Central memory CD8-positive, alpha-beta T cell (primary cell): ENCODE data around the gene SMTNL2.

ENCODE experiments used
- ATAC-seq: fragments of 150-1000 bp; cut with Tn5 transposase; replicated peaks from 2 replicates; pipeline ENCODE4 v1.10.0; 2022; ENCODE audit warnings: mild to moderate bottlenecking, moderate FRiP score, moderate number of reproducible peaks; ENCODE audit not compliant: poor library complexity, severe bottlenecking; ENCODE audit errors: extremely low read depth
- DNase-seq, 2 donors: peaks; one replicate each; pipeline ENCODE4 v3.0.0; 2021; ENCODE audit warnings: low spot score in 2 of 2
- H3K27ac Mint-ChIP-seq: one replicate; pipeline ENCODE4 v1.8.0; 2022; ENCODE audit warnings: low read depth, mild to moderate bottlenecking, moderate library complexity, mixed read lengths
- H3K27me3 Mint-ChIP-seq: one replicate; pipeline ENCODE4 v1.8.0; 2022; ENCODE audit warnings: mixed read lengths
- H3K36me3 Mint-ChIP-seq: one replicate; pipeline ENCODE4 v1.8.0; 2022; ENCODE audit warnings: mild to moderate bottlenecking, moderate library complexity, mixed read lengths; ENCODE audit not compliant: insufficient read depth
- H3K4me1 Mint-ChIP-seq: one replicate; pipeline ENCODE4 v1.8.0; 2022; ENCODE audit warnings: mixed read lengths
- H3K4me3 Mint-ChIP-seq: one replicate; pipeline ENCODE4 v1.8.0; 2022; ENCODE audit warnings: mild to moderate bottlenecking, moderate library complexity, mixed read lengths
- H3K9me3 Mint-ChIP-seq: one replicate; pipeline ENCODE4 v1.8.0; 2022; ENCODE audit warnings: mixed read lengths

The SMTNL2 gene

DNA sequence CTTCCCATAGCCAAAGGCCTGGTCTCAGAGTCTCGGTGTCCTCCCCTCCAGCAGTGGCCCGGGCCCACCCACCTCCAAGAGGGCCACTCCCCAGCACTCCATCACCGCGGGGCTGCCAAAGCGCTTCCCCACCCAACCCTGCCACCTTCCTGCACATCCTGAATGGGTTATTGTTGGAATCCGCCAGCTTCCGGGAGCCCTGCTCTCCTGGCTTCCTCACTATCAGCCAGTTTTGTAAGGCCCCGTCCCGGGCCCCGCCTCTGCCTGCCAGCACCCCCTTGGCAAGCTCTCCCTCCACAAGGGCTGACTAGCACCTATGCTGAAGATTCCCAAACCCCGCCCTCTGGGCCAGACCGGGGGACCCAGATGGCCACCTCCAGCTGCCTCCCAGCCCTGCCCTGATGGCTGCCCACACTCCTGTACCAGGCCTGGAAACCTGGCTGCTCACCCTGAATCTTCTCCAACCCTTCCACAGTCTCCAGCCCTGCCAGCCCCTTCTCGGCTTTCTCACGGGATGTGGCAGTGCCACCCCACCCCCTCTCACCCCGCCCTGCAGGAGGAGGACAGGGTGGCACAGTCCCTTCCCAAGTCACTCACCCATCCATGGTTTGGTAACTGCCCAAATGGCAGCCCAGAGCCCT lies 43.5 kb upstream of the SMTNL2 start:
- Mint-ChIP-seq H3K9me3 (no peaks in the 10 kb centered on the region), H3K36me3 (peaks cover 13% of the 10 kb centered on the region), H3K4me3 (no peak overlapping the region), H3K27ac (no peak overlapping the region), H3K4me1 (no peaks in the 10 kb centered on the region), H3K27me3 (no peaks in the 10 kb centered on the region)
- DNase-seq (no peak), ATAC-seq (no peak)

DNA sequence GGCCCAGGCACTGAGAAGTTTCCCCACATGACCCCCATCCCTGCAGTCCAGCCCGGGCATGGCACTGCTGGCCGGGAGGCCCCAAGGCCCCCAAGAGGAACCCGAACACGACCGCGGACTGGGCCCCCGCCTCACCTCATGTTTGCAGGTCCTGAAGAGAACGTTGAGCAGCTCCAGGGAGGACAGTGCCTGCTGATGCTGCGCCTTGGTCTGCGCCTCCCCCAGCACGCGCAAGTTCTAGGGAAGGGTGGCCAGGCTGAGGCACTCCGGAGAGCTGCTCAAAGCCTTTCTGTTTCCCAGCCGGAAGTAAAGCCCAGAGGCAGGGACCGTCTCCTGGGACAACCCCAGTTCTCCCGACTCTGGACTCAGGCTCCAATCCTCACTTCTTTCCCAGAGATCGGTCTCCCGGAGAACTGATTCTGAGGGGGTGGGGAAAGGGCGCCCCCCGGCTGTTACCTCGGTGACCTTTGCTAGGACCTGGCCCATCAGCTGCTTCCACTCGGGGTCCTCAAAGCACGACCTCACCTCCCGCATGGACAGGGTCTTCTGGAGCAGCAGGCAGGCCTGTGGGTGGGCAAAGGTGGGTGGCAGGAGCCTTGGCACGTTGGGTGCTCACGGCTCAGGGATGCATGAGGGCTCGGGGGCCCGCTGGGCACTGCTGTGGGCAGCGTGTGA lies 42.9 kb upstream of the SMTNL2 start:
- Mint-ChIP-seq H3K4me1 (no peaks in the 10 kb centered on the region), H3K4me3 (no peak overlapping the region), H3K9me3 (no peaks in the 10 kb centered on the region), H3K36me3 (peaks cover 16% of the 10 kb centered on the region), H3K27ac (no peak overlapping the region), H3K27me3 (no peaks in the 10 kb centered on the region)
- DNase-seq (no peak), ATAC-seq (no peak)

DNA sequence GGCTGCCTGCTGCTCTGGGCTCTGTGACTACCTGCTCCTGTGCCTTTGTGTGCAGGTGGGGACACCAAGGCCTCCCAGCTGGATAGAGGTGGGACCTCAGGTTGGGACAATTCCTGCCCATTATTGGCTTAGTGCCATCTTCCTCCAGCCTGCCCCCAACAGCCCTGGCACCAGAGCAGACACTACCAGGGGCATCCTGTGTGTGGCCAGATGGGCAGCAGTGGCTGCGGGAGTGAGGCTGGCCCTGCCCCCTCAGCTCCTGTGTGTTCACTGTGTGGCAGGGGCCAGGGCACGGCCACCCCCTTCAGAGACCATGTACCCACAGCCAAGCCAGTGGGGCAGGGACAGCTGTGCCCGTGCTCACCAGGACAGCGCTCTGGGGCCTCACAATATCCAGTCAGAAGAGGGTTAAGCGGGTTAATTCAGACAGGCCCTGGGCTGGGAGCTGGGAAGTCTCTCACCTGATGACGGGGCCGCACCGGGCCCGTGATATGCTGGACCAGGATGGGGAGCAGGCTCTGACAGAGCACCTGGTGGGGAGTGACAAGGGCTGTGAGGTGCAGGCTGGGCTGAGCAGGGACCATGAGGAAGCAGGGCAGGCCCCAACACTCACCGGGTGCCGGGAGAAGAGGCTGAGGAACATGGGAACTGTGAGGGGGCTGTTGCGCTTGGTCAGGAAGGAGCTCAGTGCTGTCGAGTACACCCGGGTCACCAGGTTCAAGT lies 42.2 kb upstream of the SMTNL2 start:
- Mint-ChIP-seq H3K4me3 (no peak overlapping the region), H3K27ac (no peak overlapping the region), H3K9me3 (no peaks in the 10 kb centered on the region), H3K27me3 (no peaks in the 10 kb centered on the region), H3K36me3 (peaks cover 16% of the 10 kb centered on the region), H3K4me1 (no peaks in the 10 kb centered on the region)
- DNase-seq (no peak), ATAC-seq (no peak)

DNA sequence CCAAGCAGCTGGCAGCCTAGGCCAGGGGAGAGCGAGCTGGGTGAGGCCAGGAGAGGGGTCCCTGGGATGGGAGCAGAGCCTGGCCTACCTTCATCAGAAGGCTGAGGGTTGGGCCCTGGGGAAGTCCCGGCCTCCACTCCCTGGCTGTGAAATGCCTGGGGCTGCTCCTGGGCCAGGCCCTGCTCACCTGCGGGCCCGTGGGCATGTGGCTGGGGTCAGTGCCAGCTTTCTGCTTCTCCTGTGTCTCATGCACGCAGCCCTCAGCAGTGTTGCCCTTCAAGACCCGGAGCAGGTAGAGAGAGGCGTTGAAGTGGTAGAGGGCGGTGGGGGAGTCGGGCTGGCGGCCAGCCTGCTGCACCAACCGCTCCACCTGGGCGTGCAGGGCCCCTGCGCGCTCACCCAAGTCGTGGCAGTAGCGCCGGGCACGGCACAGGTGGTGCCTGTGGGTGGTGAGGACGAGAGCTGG lies 41.6 kb upstream of the SMTNL2 start:
- no peak for ATAC-seq
- Mint-ChIP-seq H3K27me3 (no peaks in the 10 kb centered on the region), H3K36me3 (peaks cover 18% of the 10 kb centered on the region), H3K9me3 (no peaks in the 10 kb centered on the region), H3K4me3 (no peak overlapping the region), H3K27ac (no peak overlapping the region), H3K4me1 (no peaks in the 10 kb centered on the region)
- no peak for DNase-seq

DNA sequence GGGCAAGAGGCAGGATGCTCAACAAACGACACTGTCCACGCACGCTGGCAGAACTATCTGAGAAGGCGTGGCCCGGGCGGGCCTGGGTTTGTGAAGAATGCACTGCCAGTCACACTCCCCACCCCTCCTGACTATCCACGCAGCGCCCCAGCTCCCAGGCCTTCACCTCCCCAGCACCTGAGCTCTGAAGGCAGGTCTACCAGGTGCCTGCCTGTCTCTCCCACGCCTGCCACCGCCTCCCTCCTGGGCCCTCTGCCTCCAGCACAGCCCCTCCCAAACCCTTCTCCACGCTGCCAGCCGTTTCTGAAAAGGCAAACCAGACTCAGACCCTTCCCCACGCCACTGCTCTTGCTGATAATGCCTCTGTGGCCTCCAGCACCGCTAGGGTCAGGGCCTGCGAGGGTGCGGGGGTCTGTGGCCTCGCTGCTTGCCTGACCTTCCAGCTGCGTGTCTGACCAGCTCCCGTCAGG lies 40.7 kb upstream of the SMTNL2 start:
- H3K27ac Mint-ChIP-seq = no peak overlapping the region
- no peaks in the 10 kb centered on the region for H3K27me3 Mint-ChIP-seq
- no peaks in the 10 kb centered on the region for H3K4me1 Mint-ChIP-seq

DNA sequence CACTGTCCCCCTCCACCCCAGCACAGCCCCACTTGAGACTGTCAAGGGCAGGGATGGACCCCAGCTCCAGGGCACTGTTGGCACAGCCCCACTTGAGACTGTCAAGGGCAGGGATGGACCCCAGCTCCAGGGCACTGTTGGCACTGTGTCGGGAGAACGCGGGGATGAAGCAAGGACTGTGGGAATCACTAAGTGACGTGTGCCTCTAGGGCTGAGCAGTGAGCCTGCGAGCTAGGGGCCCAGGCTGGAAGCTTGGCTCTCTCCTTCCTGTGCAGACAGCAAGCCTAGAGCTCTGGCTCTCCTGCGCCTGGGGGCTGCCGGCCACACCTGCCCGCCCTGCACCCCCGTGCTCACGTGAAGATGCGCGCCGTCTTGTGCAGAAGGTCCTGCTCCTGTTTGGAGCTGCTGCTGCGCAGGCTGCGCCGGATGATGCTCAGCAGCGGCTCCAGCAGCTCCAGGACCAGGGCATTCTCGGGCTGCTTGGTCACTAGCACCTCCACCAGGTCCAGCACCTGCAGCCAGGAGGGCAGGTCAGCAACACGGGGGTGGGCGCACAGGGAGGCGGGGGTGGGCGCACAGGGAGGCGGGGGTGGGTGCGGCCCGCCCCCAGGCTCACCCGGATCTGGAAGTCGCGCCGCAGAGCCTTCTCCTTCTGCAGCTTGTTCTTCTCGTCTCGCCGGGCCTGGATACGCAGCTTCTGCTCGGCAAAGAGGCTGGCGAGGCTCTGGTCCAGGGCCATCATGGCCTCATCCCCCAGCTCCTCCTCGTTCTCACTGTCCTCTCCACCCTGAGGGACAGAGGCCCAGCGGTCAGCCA lies 40.0 kb upstream of the SMTNL2 start:
- Mint-ChIP-seq H3K27me3 (no peaks in the 10 kb centered on the region), H3K4me3 (no peak overlapping the region), H3K27ac (no peak overlapping the region), H3K36me3 (peaks cover 19% of the 10 kb centered on the region), H3K4me1 (no peaks in the 10 kb centered on the region), H3K9me3 (no peaks in the 10 kb centered on the region)
- ATAC-seq = no peak
- no peak for DNase-seq

More for the DNA sequence above, 40.7 kb upstream of the SMTNL2 start:
- H3K9me3 Mint-ChIP-seq = no peaks in the 10 kb centered on the region
- ATAC-seq = no peak
- DNase-seq = no peak
- H3K4me3 Mint-ChIP-seq = no peak overlapping the region
- H3K36me3 Mint-ChIP-seq = peaks cover 21% of the 10 kb centered on the region

DNA sequence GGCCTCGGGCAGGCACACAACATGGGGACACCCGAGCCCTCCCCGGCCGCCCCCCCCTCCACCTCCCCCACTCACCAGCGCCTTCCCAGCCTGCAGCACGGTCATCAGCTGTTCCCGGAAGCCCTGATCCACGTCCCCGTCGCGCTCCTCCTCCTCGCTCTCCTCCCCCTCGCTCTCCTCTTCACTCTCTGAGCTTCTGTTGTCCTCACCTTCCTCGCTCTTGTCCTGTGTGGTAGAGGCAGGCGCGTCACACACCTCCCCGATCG lies 39.4 kb upstream of the SMTNL2 start:
- ATAC-seq = no peak
- Mint-ChIP-seq H3K9me3 (no peaks in the 10 kb centered on the region), H3K27me3 (no peaks in the 10 kb centered on the region), H3K4me1 (no peaks in the 10 kb centered on the region), H3K27ac (no peak overlapping the region), H3K36me3 (peaks cover 23% of the 10 kb centered on the region), H3K4me3 (no peak overlapping the region)
- no peak for DNase-seq

DNA sequence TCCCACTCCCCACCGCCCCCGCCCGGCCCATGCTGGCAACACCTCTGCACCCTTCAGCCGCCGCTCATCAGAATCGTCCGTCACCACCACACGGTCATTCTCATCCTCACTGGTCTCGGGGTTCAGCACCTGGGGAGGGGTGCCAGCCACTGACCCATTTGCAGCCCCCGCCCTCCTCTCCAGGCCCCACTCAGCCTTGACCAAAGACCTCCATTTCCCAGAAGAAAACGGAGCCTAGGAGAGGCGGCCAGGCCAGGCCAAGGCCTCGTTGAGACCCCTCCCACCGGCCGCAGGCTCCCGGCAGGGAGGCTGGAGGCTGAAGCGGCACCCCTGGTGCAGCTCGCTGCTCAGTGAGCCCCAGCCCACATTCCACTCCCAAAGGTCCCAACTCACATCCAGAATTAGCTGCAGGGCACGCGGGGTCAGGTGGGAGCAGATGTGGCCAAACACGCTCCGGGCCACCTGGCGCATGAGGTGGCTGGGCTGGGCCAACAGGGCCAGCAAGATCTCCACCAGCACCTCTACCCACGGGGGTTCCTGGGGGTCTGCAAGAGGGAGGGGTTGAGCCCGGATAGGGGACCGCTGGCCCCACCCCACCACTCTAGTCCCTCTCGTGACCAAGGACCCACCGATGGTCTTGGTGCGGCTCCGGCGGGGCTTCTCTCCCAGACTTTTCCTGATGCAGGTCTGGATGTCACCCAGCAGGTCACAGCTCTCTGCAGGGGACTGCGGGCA lies 38.9 kb upstream of the SMTNL2 start:
- Mint-ChIP-seq H3K9me3 (no peaks in the 10 kb centered on the region), H3K36me3 (peaks cover 27% of the 10 kb centered on the region), H3K27ac (no peak overlapping the region), H3K4me3 (no peak overlapping the region), H3K4me1 (no peaks in the 10 kb centered on the region), H3K27me3 (no peaks in the 10 kb centered on the region)
- ATAC-seq = no peak
- no peak for DNase-seq

DNA sequence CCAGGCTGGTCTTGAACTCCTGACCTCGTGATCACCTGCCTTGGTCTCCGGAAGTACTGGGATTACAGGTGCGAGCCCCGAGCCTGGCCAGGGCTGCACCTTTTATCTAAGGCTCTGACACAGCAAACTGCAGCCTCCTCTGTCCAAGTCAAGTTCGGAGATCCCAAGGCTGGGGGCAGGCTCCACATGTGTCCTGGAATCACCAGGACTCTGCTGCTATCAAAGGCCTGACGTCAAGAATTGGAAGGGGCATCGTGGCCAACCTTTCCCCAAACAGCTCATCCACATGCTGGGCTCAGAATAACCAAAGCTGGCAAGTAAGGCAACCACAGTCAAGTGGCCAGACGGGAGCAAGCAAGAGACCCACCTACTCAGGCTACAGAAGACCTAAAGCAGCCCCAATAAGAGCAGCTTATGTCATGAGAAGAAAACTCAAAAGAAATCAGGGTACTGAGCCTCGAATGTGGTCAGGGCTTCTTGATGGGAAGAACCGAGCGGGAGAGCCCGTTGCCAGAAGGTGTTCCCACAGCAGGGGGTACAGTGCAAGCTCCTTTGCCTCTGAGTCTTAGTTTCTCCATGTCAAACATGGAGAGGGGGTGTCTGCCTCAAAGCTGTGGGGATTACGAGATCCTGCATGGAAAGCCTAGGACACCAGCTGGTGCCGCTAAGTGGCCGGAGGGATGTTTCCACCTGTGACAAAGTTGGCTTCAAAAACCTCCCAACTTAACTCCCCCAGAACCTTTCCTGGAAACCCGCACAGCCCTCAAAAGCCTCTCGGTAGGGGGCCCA lies 37.0 kb upstream of the SMTNL2 start:
- Mint-ChIP-seq H3K4me1 (no peaks in the 10 kb centered on the region), H3K27me3 (no peaks in the 10 kb centered on the region), H3K36me3 (peaks cover 38% of the 10 kb centered on the region), H3K4me3 (no peak overlapping the region), H3K27ac (no peak overlapping the region), H3K9me3 (no peaks in the 10 kb centered on the region)
- DNase-seq (no peak), ATAC-seq (no peak)

DNA sequence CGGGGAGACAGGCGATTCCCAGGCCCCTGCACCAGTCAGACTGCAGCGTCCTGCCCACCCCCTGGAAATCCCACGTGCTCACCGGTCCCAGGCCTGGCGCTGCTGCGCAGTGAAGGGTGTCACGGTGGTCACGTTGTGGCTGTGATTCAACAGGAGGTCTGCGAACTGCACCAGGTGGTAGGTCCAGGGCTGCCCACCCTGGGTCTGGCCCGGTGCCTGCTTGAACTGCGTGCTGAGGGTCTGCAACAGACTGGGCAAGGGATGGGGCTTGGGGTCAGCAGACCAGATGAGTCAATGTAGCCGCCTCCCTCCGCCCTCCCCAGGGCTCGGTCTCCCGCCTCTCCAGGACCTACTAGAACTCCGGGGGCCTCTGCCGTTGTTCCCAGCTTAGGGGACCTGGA lies 36.3 kb upstream of the SMTNL2 start:
- no peak overlapping the region for H3K27ac Mint-ChIP-seq
- DNase-seq (no peak), ATAC-seq (no peak)
- H3K9me3 Mint-ChIP-seq = no peaks in the 10 kb centered on the region
- no peaks in the 10 kb centered on the region for H3K4me1 Mint-ChIP-seq
- peaks cover 37% of the 10 kb centered on the region for H3K36me3 Mint-ChIP-seq
- no peaks in the 10 kb centered on the region for H3K27me3 Mint-ChIP-seq
- no peak overlapping the region for H3K4me3 Mint-ChIP-seq

DNA sequence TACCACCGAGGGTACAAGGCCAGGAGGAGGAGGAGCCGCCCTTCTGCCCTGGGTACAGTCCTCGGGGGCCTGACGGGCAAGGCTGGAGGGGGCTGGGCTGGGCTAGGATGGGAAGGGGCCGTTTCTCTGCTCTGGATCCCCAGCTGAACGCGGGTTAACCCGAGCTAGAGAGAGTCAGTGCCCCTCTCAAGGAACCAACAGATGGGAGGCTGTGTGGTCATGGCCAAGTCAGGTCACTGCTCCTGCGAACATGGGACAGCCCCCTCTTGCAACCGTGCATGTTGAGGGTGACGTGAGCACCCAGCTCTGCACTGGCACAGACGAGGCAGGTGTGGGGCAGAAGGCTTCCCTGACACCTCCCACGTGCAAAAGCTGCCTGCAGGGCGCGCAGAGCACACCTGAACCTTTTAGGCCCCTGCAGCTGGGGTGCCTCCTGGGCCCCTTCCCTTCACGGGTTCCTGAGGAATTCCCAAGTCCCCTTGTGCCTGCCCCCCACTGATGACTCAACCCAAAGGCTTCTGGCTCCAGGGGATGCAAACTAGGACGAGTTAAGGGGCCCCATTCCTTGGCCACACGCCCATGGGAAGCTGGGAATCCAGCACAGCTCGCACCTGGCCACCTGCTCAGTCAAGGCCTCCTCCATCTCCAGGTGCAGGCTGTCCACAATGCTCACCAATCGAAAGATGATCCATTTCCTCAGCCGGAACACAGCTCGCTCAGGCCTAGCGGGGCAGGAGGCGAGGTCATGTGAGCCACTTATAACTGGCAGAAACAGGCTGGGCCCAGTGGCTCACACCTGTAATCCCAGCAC lies 35.4 kb upstream of the SMTNL2 start:
- DNase-seq = no peak
- Mint-ChIP-seq H3K9me3 (no peaks in the 10 kb centered on the region), H3K36me3 (peaks cover 34% of the 10 kb centered on the region), H3K4me1 (peaks cover 4% of the 10 kb centered on the region), H3K4me3 (no peak overlapping the region), H3K27ac (no peak overlapping the region), H3K27me3 (no peaks in the 10 kb centered on the region)
- no peak for ATAC-seq
